H54 (cell line): ENCODE measurements around the gene EXOC4.

Experiments used
- DNase-seq: peaks from one replicate; pipeline ENCODE4 v3.0.0; 2011; ENCODE audit warnings: low spot score, mixed read lengths; ENCODE audit not compliant: insufficient read length
- FAIRE-seq: peaks from 3 replicates; lab custom pipeline; 2011; peaks lifted over from hg19 to GRCh38; lab: Jason Lieb, UNC
- POLR2A ChIP-seq: IDR thresholded peaks from 2 replicates; pipeline ENCODE4 v1.6.1; 2011; ENCODE audit warnings: low read depth, mild to moderate bottlenecking, low read length

Gene EXOC4

GRCh38 chr7:133674079-133674763, 421.3 kb downstream of the EXOC4 start:
- FAIRE-seq (no peak), DNase-seq (no peak)
- no peak for TF ChIP-seq POLR2A

GRCh38 chr7:133675510-133676218, 422.8 kb downstream of the EXOC4 start:
- DNase-seq, result no peak

GRCh38 chr7:133676805-133677370, 424.0 kb downstream of the EXOC4 start:
- TF ChIP-seq POLR2A, result no peak
- FAIRE-seq, result no peak

More at GRCh38 chr7:133675510-133676218, 422.8 kb downstream of the EXOC4 start:
- FAIRE-seq, result no peak
- TF ChIP-seq POLR2A, result no peak

GRCh38 chr7:133678137-133678814, 425.4 kb downstream of the EXOC4 start:
- no peak for DNase-seq
- TF ChIP-seq POLR2A, result no peak

More at GRCh38 chr7:133676805-133677370, 424.0 kb downstream of the EXOC4 start:
- no peak for DNase-seq

GRCh38 chr7:133679977-133680376, 427.1 kb downstream of the EXOC4 start:
- FAIRE-seq (no peak), DNase-seq (no peak)
- no peak for TF ChIP-seq POLR2A

More at GRCh38 chr7:133678137-133678814, 425.4 kb downstream of the EXOC4 start:
- FAIRE-seq, result no peak

GRCh38 chr7:133681529-133681928, 428.7 kb downstream of the EXOC4 start:
- no peak for FAIRE-seq
- TF ChIP-seq POLR2A, result no peak
- no peak for DNase-seq

- FAIRE-seq (no peak), DNase-seq (no peak)
- TF ChIP-seq POLR2A, result no peak
These were observed 429.7 kb downstream of the EXOC4 start for GRCh38 chr7:133682364-133683181.

- no peak for TF ChIP-seq POLR2A
- FAIRE-seq (no peak), DNase-seq (no peak)
These were observed 430.2 kb downstream of the EXOC4 start for GRCh38 chr7:133683182-133683454.

- FAIRE-seq (peak; percentile 41), DNase-seq (no peak)
- TF ChIP-seq POLR2A, result no peak
These were observed 435.8 kb downstream of the EXOC4 start for GRCh38 chr7:133688483-133689239.

GRCh38 chr7:133690740-133691139, 437.9 kb downstream of the EXOC4 start:
- TF ChIP-seq POLR2A, result no peak
- DNase-seq, result no peak
- FAIRE-seq, result no peak

- TF ChIP-seq POLR2A, result no peak
- FAIRE-seq (no peak), DNase-seq (no peak)
These were observed 439.1 kb downstream of the EXOC4 start for GRCh38 chr7:133691727-133692610.

GRCh38 chr7:133693281-133693680, 440.4 kb downstream of the EXOC4 start:
- DNase-seq (no peak), FAIRE-seq (no peak)
- TF ChIP-seq POLR2A, result no peak

- no peak for TF ChIP-seq POLR2A
- DNase-seq (no peak), FAIRE-seq (no peak)
These were observed 443.2 kb downstream of the EXOC4 start for GRCh38 chr7:133696056-133696455.
